ENCODE results near the gene CFAP77.

Gene CFAP77

DNA sequence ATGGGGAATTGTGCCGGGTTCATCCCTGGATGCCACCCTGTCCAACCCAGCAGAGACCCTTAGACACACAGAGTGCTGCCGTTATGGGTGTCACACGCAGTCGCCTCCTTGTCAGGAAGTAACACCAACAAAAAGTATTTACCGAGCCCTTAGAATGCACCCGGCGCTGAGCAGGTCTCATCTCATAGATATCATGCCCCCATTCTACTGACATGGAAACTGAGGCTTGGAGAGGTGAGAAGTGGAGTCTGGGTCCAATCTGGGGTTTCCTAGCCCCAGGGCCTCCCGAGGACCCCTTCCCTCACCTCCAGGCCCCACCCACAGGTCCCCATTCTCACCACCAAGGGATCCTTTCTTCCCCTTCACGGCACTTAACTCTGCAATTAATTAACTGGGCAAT is 135.6 kb downstream of the CFAP77 start:
- no peak for DNase-seq (ENCODE audit: low read depth in 1 of 2, low spot score in 1 of 2)
- no peak overlapping the region for H3K4me3 ChIP-seq (replicated peaks; ENCODE audit: insufficient read depth, low read length)
- peaks cover 10% of the 10 kb centered on the region for H3K27me3 ChIP-seq (ENCODE audit: insufficient read depth, poor library complexity, severe bottlenecking)
- H3K27ac ChIP-seq (replicated peaks): no peak overlapping the region
- TF ChIP-seq CTCF (IDR thresholded peaks at IDR 0.05; ENCODE audit: insufficient read depth, low read length): no peak
- TF ChIP-seq SPI1 (IDR thresholded peaks at IDR 0.05; ENCODE audit: borderline replicate concordance, low read depth): no peak
- TF ChIP-seq, protein P1, sequence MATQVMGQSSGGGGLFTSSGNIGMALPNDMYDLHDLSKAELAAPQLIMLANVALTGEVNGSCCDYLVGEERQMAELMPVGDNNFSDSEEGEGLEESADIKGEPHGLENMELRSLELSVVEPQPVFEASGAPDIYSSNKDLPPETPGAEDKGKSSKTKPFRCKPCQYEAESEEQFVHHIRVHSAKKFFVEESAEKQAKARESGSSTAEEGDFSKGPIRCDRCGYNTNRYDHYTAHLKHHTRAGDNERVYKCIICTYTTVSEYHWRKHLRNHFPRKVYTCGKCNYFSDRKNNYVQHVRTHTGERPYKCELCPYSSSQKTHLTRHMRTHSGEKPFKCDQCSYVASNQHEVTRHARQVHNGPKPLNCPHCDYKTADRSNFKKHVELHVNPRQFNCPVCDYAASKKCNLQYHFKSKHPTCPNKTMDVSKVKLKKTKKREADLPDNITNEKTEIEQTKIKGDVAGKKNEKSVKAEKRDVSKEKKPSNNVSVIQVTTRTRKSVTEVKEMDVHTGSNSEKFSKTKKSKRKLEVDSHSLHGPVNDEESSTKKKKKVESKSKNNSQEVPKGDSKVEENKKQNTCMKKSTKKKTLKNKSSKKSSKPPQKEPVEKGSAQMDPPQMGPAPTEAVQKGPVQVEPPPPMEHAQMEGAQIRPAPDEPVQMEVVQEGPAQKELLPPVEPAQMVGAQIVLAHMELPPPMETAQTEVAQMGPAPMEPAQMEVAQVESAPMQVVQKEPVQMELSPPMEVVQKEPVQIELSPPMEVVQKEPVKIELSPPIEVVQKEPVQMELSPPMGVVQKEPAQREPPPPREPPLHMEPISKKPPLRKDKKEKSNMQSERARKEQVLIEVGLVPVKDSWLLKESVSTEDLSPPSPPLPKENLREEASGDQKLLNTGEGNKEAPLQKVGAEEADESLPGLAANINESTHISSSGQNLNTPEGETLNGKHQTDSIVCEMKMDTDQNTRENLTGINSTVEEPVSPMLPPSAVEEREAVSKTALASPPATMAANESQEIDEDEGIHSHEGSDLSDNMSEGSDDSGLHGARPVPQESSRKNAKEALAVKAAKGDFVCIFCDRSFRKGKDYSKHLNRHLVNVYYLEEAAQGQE (IDR thresholded peaks at IDR 0.05; ENCODE audit: insufficient replicate concordance, low read depth): no peak
- no peak for TF ChIP-seq GABPA (IDR thresholded peaks at IDR 0.05; ENCODE audit: low read depth)
- no peak for TF ChIP-seq POLR2AphosphoS5 (IDR thresholded peaks at IDR 0.05; ENCODE audit: low read depth)

DNA sequence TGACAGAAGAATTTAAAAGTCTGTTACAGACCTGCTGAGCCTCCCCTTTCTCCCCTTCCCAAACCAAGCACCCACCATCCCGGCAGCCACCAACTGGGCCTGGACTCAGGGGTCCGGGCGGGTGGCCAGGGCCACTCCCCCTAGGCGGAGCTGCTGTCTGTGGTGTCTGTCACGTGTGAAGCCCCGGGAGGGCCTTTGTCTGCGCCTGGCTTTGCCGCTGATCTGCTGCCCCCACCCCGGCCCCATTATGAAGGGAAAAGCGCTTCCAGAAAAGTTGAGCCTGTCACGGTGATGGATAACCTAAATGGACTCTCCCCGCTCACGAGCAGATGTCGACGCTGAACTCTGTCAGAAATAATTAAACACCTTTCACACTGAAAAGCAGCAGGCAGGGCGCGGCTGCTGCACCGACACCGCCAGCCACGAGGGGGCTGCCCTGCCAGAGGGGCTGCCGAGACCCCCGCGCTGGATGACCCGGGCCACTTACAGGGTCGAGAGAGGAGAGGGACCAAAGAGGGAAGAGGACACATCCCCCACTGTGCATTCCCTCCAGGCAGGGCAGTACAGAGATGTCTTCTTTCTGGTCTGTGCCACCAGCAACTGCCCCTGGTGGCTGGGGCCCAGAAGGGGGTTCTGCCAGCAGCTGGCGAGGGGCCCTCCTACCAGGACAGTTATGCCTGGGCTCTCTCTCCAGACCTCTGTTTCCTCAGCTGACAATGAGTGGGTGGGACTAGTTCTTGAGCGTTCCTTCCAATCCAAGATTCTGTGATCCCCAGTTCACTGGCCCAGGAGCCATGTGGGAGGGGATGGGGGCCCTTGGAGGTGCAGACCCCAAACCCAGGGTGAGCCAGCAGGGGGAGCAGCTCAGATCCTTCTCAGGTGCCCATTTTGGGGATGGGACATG is 136.4 kb downstream of the CFAP77 start:
- peaks cover 10% of the 10 kb centered on the region for H3K27me3 ChIP-seq (ENCODE audit: insufficient read depth, poor library complexity, severe bottlenecking)
- no peak for TF ChIP-seq CTCF (IDR thresholded peaks at IDR 0.05; ENCODE audit: insufficient read depth, low read length)
- TF ChIP-seq POLR2AphosphoS5 (IDR thresholded peaks at IDR 0.05; ENCODE audit: low read depth): no peak
- no peak for TF ChIP-seq GABPA (IDR thresholded peaks at IDR 0.05; ENCODE audit: low read depth)
- TF ChIP-seq, protein P1 (IDR thresholded peaks at IDR 0.05; ENCODE audit: insufficient replicate concordance, low read depth): no peak
- TF ChIP-seq SPI1 (IDR thresholded peaks at IDR 0.05; ENCODE audit: borderline replicate concordance, low read depth): no peak
- H3K4me3 ChIP-seq (replicated peaks; ENCODE audit: insufficient read depth, low read length): no peak overlapping the region
- no peak for DNase-seq (ENCODE audit: low read depth in 1 of 2, low spot score in 1 of 2)
- H3K27ac ChIP-seq (replicated peaks): no peak overlapping the region

DNA sequence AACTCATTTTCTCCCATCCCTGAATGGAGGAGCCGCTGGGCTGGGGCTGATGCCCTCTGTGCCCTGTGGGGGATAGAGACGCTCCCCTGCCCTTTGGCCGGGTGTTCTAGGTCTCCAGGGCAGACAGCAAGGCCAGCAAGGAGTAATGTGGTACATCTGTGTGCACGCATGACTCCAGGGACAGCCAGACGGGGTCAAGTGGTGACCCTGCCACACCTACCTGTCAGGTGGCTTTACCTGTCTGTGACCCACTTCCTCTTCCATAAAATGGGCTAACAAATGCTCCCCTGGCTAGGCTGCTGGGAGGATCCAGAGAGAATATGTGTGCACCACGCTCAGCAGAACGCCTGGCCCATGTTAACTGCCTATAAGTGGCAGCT is 137.0 kb downstream of the CFAP77 start:
- Histone ChIP-seq H3K4me3 (replicated peaks; ENCODE audit: insufficient read depth, low read length) (no peak overlapping the region), H3K27me3 (ENCODE audit: insufficient read depth, poor library complexity, severe bottlenecking) (peaks cover 10% of the 10 kb centered on the region), H3K27ac (replicated peaks) (no peak overlapping the region)
- TF ChIP-seq, protein P1 (IDR thresholded peaks at IDR 0.05; ENCODE audit: insufficient replicate concordance, low read depth): no peak
- no peak for TF ChIP-seq POLR2AphosphoS5 (IDR thresholded peaks at IDR 0.05; ENCODE audit: low read depth)
- TF ChIP-seq SPI1 (IDR thresholded peaks at IDR 0.05; ENCODE audit: borderline replicate concordance, low read depth): no peak
- TF ChIP-seq CTCF (IDR thresholded peaks at IDR 0.05; ENCODE audit: insufficient read depth, low read length): no peak
- no peak for TF ChIP-seq GABPA (IDR thresholded peaks at IDR 0.05; ENCODE audit: low read depth)
- no peak for DNase-seq (ENCODE audit: low read depth in 1 of 2, low spot score in 1 of 2)
